ENCODE results near the gene WNT9B.

Gene WNT9B

GRCh38 chr17:46813920-46814319 is 37.5 kb upstream of the WNT9B start:
- no peak overlapping the region for H3K27ac ChIP-seq
- no peaks in the 10 kb centered on the region for H4K20me1 ChIP-seq (ENCODE audit: insufficient read depth)
- no peak overlapping the region for H3K9ac ChIP-seq
- no peaks in the 10 kb centered on the region for H3K79me2 ChIP-seq (ENCODE audit: insufficient read depth, low read depth)
- no peaks in the 10 kb centered on the region for H3K4me1 ChIP-seq (ENCODE audit: low read depth, poor library complexity, severe bottlenecking)
- H3K4me3 ChIP-seq (IDR thresholded peaks at IDR 0.05; ENCODE audit: insufficient read depth, low read depth, low read length), result no peak overlapping the region
- H3K27me3 ChIP-seq (ENCODE audit: insufficient read depth, low read depth), result peaks cover 11% of the 10 kb centered on the region; the same call in 1 of the 2 replicates
- no peak for TF ChIP-seq CTCF (conservative IDR thresholded peaks at IDR 0.05; ENCODE audit: low read depth, low read length)
- no peaks in the 10 kb centered on the region for H3K36me3 ChIP-seq (ENCODE audit: insufficient read depth)
- H3K4me2 ChIP-seq, result no peak overlapping the region
- H2AFZ ChIP-seq (ENCODE audit: low read depth), result no peak overlapping the region

GRCh38 chr17:46814446-46814845 is 36.9 kb upstream of the WNT9B start:
- no peak for TF ChIP-seq CTCF (conservative IDR thresholded peaks at IDR 0.05; ENCODE audit: low read depth, low read length)
- Histone ChIP-seq H3K79me2 (ENCODE audit: insufficient read depth, low read depth) (no peaks in the 10 kb centered on the region), H3K36me3 (ENCODE audit: insufficient read depth) (no peaks in the 10 kb centered on the region), H2AFZ (ENCODE audit: low read depth) (no peak overlapping the region), H3K4me1 (ENCODE audit: low read depth, poor library complexity, severe bottlenecking) (no peaks in the 10 kb centered on the region), H3K27me3 (ENCODE audit: insufficient read depth, low read depth) (peaks cover 15% of the 10 kb centered on the region; the same call in 1 of the 2 replicates), H3K4me3 (IDR thresholded peaks at IDR 0.05; ENCODE audit: insufficient read depth, low read depth, low read length) (no peak overlapping the region), H4K20me1 (ENCODE audit: insufficient read depth) (no peaks in the 10 kb centered on the region), H3K9ac (no peak overlapping the region), H3K4me2 (no peak overlapping the region), H3K27ac (no peak overlapping the region)

- no peaks in the 10 kb centered on the region for H3K79me2 ChIP-seq (ENCODE audit: insufficient read depth, low read depth)
- no peak overlapping the region for H3K4me2 ChIP-seq
- H3K27me3 ChIP-seq (ENCODE audit: insufficient read depth, low read depth), result peaks cover 22% of the 10 kb centered on the region; the same call in 1 of the 2 replicates
- no peak overlapping the region for H3K4me3 ChIP-seq (IDR thresholded peaks at IDR 0.05; ENCODE audit: insufficient read depth, low read depth, low read length)
- no peak for TF ChIP-seq CTCF (conservative IDR thresholded peaks at IDR 0.05; ENCODE audit: low read depth, low read length)
- no peak overlapping the region for H3K9ac ChIP-seq
- no peak overlapping the region for H2AFZ ChIP-seq (ENCODE audit: low read depth)
- H3K27ac ChIP-seq, result no peak overlapping the region
- H4K20me1 ChIP-seq (ENCODE audit: insufficient read depth), result no peaks in the 10 kb centered on the region
- no peaks in the 10 kb centered on the region for H3K36me3 ChIP-seq (ENCODE audit: insufficient read depth)
- no peaks in the 10 kb centered on the region for H3K4me1 ChIP-seq (ENCODE audit: low read depth, poor library complexity, severe bottlenecking)
These were observed 35.7 kb upstream of the WNT9B start for GRCh38 chr17:46815474-46816353.

- Histone ChIP-seq H3K27me3 (ENCODE audit: insufficient read depth, low read depth) (peaks cover 22% of the 10 kb centered on the region; the same call in 1 of the 2 replicates), H3K4me1 (ENCODE audit: low read depth, poor library complexity, severe bottlenecking) (no peaks in the 10 kb centered on the region), H3K36me3 (ENCODE audit: insufficient read depth) (no peaks in the 10 kb centered on the region), H3K4me3 (IDR thresholded peaks at IDR 0.05; ENCODE audit: insufficient read depth, low read depth, low read length) (no peak overlapping the region), H3K27ac (no peak overlapping the region), H3K9ac (no peak overlapping the region), H4K20me1 (ENCODE audit: insufficient read depth) (no peaks in the 10 kb centered on the region), H3K79me2 (ENCODE audit: insufficient read depth, low read depth) (no peaks in the 10 kb centered on the region), H2AFZ (ENCODE audit: low read depth) (no peak overlapping the region), H3K4me2 (no peak overlapping the region)
- no peak for TF ChIP-seq CTCF (conservative IDR thresholded peaks at IDR 0.05; ENCODE audit: low read depth, low read length)
These were observed 34.1 kb upstream of the WNT9B start for GRCh38 chr17:46817151-46817900.
